Measurements from ENCODE around the gene RPS6KA4.

Gene RPS6KA4

DNA sequence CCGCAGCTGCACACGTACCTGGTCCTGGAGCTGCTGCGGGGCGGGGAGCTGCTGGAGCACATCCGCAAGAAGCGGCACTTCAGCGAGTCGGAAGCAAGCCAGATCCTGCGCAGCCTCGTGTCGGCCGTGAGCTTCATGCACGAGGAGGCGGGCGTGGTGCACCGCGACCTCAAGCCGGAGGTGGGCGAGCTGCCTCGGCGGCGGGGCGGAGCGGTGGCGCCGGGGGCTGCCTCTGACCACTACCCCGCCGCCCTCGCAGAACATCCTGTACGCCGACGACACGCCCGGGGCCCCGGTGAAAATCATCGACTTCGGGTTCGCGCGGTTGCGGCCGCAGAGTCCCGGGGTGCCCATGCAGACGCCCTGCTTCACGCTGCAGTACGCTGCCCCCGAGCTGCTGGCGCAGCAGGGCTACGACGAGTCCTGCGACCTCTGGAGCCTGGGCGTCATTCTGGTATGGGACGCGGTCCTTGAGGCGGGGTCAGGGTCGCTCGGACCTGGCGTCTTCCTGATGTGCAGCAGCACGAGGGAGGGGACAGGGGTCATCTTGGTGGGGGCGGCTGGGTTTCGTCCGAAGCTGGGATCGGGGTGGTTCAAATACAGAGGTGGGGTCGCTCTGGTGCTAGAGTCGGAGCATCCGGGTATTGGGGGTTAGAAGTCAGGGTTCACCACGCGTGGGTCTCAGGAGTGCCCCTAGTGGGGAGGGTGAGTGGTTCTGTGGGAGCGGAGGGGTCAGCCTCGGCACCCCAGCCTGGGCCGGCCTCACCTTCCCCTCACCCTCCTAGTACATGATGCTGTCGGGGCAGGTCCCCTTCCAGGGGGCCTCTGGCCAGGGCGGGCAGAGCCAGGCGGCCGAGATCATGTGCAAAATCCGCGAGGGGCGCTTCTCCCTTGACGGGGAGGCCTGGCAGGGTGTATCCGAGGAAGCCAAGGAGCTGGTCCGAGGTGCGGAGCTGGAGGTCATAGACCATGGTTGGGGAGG, 10.8 kb downstream of the RPS6KA4 start:
- DNase-seq = no peak

DNA sequence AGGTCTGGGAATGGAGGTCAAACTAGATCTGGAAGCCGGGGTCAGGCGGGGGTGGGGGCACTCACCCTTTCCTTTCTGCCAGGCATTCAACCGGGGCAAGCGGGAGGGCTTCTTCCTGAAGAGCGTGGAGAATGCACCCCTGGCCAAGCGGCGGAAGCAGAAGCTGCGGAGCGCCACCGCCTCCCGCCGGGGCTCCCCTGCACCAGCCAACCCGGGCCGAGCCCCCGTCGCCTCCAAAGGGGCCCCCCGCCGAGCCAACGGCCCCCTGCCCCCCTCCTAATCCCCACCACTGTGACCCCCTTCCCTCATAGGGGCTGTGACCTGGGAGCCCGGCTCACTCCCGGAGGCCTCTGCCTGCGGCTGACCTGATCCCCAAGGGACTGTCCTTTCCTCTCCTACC, 12.2 kb downstream of the RPS6KA4 start:
- DNase-seq = no peak

DNA sequence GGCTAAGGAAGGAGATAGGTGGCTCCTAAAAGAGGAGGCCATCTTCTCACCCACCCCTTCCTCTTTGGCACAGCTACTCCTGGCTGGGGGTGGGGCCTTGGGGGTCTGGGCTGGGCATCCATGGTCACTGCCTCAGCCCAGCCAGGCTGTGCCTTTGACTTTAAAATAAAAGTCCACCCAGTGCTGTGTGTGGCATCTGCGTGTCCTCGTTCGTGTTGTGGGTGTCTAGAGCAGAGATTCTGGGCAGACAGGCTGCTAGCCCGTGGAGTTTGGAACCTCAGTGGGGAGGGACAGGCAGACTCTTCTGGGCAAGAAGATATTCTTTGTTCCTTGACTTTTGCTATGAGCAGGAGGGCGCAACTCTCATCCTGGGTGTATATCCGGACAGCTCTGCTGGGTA, 13.1 kb downstream of the RPS6KA4 start:
- DNase-seq = no peak

DNA sequence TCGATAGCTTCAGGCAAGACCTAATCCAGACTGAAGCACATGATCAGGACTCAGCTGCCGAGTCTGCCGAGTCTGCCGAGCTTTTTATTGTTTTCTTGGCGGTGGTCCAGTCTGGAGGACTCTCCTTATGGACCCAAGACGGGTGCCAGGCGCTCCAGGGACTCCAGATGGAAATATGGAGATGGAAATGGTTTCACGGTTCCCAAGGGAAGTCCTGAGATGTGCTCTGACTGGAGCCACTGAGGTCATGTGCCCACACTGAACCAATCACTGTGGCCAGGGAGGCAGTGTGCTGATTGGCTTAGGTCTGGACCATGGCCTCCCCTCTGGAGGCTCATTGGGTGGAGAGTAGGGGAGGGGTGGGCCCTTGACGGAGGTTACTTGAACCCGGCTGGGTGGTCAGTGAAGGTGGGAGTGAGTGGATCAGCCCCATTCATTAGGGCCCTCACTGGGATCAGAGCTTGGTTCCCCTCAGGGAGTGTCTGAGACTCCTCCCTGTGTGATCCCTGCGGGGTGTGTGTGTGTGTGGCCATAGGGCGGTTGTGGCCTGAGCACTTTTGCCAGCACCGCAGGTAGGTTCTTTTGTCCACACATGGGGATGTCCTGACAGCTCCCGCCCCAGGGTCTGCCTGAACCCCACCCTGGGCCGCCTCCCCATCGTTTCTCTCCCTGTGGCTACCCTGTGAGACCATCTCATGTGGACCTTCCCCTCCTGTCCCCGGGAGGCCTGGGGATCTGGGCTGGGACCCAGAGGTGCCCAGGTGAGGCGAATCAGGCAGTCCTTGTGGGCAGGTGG, 14.0 kb downstream of the RPS6KA4 start:
- no peak for DNase-seq

DNA sequence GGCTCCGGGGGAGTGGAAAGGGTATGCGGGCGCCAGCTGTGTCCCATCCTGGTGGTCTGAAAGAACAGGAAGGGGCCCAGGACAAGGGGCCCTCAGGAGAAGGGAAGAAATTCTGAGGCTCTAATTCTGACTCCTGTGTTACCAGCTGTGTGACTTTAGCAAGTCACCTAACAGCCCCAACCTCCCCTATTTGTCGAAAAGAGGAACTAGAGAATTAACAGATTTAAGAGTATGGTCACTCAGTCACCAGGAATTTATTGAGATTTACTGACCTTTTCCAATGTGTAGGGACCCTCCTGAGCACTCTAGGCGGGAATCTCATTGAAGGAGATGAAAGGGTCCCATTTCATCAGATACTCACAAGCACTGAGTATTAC, 14.6 kb downstream of the RPS6KA4 start:
- no peak for DNase-seq

DNA sequence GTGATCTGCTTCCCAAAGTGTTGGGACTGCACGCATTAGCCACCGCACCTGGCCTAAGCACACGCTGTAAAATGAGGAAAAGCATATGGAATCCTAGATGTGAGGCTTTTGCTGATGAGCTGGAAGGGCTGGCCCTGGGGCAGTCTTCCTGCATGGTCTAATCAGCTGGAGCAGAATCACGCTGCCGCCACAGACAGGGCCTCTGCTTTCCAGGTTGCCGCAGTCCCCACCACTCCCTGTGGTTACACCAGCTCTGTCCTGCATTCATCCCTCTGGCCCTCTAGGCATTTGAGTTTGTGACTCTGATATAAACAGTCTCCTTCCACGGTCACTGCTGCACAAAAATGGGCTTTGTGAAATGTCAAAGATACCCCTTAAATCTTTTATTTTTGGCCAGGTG, 17.1 kb downstream of the RPS6KA4 start:
- DNase-seq = no peak

DNA sequence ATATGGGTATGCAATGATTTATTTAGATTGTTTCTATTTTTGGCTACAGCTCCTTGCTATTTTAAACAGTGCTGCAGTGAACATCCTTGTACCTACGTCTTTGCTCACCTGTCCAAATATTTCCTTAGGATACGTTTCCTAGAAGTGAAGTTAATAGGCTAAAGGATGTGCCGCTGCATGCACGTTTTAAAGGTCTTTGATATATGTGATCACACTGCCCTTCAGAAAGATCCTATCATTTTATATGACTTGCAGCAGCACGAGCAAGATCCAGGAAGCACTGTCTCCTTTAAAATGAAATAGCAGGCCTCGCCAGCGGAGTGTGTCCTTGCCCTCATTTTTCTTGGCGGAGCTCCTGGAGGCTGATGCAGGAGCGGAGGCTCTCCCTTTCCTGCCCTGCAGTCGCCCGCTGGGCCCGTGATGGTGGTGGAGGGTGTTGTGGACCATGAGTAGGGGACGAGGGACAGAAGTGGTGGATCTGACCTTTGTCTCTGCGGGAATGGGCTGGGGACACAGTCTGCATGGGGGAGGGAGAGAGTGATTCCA, 19.4 kb downstream of the RPS6KA4 start:
- no peak for DNase-seq

DNA sequence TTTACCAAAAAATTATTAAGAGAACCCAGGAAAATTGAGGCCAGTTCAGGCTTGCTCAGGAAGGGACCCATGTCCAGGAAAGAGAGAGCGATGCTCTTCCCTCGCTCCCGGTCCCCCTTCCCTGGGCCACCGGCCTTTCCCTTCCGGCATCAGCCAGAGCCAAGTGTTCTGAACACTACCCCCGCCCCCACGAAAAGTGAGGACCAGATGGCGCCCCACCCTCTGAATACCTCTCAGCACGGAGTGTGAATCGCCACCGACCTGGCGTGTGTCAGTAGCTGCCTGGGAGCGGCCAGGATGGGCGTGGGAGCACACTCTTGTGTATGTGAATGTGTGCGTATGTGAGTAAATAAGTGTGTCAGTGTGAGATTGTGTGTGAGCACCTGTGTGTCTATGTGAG, 20.2 kb downstream of the RPS6KA4 start:
- no peak for DNase-seq

DNA sequence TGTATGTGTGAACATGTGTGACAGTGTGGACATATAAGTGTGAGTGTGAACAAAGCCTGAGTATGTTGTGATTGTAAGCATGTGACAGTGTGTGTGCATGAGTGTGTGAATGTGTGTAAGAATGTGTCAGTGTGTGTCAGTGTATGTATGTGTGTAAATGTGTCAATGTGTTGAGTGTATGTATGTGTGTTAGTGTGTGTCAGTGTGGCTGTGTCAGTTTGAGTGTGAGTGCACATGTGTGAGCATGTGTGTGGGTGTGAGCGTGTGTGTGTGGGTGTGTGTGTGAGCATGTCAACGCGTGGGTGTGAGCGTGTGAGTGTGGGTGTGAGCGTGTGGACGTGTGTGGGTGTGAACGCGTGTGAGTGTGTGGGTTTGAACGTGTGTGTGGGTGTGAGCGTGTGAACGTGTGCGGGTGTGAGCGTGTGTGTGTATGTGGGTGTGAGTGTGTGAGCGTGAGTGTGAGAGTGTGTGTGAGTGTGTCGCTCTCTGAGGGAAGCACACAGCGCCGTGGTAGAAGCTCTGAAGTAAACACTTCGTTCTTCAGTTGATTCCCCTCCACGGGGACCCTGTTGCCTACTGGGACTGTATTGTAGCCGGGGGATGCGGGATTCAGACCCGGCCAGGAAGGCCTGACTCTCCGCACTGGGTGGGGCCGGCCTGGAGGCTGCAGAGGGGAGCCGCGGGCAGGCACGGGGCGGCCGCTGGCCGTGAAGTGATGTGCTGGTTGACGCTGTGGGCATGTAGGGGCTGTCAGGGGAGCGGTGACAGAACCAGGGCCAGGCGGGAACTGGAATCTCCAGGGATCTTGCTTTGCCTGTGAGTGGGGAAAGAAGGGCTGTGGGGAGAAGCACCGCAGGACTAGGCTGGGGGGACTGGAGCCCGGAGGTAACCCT, 21.1 kb downstream of the RPS6KA4 start:
- DNase-seq = no peak

DNA sequence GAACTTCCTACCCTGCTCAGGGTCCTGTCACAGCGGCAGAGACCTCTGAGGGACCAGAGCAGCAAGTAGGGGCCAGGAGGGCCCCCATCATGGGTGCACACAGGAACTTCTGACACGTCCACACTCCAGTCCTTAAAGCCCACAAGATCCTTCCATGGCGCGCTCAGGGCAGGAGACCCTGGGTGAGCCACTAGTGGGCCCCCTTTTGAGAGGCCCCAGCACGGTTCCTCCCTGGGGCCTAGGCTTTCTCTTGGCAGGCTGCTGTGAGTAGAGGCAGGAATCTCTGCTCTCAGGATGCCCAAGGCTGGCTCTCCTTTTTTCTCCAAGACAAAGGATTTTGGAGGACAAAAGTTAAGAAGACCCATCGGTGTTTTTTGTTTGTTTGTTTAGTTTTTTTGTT, 22.4 kb downstream of the RPS6KA4 start:
- no peak for DNase-seq

DNA sequence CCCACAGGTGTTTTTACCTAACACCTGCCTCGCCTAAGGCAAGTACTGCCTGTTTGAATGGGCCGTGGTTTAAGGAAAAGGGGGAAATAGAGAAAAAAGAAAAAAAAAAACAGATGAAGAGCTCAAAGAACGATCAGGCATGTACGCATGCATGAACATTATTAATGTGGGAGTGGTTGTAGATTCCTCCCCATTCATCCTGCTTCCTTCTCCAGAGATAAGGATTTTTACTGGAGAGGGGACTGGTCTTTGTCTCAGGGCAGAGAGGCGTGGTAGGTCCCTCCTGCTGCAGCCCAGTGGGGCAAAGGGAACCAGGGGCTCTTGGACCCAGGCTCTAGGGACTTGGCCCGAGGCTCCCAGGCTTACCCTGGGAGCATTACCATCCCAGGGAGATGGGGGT, 23.1 kb downstream of the RPS6KA4 start:
- no peak for DNase-seq

DNA sequence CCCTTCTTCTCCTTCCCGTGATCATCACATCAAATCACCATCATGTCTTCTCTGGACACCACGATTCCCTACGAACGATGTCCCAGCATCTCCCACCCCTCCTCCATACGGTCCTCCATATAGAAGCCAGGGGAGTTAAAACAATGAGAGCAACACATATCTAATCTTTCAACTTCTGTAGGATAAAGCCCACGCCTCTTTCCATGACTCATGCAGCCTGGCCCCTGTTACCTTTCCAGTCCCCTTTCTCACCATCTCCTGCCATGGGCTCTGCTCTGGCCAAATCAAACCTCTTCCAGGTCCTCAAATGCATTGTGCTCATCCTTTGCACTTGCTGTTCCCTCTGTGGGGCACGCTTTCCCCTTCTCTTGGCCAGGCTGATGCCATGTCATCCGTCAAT, 23.6 kb downstream of the RPS6KA4 start:
- DNase-seq = no peak

DNA sequence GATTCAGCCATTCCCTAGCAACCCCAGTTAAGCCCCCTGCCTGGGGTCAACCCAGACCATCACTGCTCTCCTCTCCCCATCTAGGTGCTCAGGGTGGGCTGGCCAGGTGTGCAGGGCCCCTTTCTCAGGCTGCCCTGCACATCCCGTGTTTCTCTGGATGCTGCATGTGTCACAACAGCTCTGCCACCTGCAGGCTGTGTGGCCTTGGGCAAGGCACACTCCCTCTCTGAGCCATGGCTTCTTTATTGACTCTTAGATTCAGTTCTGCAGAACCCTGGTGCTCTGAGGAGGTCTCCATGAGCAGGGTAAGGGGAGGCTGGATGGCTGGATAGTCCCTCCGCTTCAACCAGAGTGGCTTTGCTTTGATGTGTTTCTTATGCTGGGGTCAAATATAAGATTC, 24.6 kb downstream of the RPS6KA4 start:
- no peak for DNase-seq

DNA sequence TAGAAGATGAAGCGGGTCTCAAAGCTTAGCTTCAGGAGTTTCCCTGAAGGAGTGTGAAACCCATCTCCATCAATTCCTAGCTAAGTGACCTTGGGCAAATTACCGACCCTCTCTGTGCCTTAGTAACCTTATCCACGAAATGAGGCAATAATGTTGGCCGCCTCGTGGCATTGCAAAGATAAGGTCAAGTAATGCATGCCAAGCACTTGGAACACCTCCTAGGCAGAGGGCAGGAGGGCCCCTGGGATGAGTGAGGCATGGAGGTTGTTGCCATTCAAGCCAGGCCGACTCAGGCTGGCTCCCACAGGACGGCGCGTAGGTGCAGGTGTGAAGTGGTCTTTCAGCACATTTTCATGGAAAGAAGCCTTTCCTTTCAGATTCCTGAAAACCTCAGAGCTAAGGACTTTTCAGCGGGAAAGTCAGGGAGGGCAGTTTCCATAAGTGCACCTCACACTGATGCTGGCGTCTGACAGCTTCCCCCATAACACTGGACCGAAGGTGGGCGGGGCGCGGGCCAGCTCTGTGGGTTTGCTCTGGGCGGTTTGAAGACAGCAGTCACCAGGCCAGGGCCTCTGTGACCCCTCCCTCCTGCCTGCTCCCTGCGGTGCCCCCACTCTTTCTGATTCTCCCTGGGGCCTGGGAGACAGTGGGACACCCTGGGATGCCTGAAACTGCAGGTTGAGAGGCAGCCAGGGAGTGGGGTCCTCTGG, 25.2 kb downstream of the RPS6KA4 start:
- DNase-seq = no peak

DNA sequence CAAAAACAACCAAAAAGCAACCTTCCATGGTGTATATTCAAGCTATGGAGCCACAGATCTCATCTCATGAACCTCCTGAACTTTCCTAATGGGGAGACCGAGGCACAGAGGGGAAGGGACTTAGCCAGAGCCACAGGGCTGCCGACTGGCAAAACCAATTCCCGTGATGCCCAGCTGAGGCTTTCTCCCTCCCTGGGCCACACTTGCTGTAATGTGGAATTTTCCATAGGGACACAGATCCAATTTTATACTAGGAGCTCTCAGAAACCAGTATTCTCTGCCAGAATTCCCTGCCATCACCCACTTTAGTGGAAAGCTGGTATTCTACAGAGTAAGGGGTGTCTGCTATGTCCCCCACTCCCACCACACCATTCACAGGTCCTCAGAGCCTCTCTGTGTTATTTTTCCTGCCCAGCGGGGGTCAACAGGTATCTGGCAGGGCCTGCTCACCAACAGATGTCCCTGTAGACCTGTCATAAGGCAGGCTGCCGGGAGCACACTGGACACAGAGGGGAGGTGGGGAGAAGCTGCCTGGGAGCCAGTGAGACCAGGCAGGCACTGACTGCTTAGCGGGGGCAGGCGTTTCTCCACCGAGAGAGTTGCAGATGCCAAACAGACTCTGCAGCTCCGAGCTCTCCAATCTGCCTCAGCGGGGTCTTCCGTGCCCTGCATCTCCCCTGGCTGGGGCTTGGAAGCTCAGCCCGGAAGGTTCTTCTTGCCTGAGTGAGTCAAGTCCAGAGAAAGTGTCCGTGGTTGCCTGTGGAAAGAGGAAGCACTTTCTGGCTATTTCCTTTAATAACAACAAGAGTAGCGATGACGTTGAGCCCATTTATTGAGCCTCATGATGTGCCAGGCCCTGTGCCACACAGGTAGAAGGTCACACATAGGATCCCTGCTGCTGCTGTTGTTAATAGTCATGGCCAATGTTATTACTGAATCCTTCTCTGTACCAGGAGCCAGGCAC, 26.3 kb downstream of the RPS6KA4 start:
- no peak for DNase-seq

DNA sequence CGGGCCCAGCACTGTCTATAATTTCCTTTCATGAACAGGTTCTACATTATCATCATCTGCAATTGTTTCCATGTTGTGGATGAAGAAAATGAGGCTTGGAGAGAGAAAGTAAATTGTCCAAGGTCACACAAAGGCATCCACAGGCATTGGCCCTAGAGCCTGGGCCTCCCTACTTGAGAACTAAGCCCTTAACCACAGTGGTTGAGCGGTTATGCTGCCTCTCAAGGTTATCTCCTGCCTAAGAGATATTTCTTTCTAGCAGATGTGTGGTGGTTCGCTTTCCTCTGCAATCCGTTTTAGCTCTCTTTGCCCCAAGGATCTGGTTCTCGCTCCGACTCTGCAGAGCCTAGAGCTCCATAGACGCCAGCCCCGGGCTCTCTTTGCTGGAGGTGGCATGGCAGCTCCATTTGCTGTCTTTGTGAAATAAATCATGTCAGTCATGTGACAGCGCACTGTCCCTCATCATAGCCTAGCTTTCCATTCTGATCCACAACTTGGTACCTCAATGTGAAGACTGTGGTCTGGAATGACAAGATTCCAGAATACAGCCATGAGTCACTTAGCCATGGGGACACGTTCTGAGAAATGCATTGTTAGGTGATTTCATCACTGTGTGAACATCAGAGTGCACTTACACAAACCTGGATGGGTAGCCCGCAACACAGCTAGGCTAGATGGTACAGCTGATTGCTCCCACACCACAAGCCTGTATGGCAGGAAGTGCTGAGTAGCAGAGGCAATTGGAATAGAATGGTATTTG, 27.2 kb downstream of the RPS6KA4 start:
- DNase-seq = no peak

DNA sequence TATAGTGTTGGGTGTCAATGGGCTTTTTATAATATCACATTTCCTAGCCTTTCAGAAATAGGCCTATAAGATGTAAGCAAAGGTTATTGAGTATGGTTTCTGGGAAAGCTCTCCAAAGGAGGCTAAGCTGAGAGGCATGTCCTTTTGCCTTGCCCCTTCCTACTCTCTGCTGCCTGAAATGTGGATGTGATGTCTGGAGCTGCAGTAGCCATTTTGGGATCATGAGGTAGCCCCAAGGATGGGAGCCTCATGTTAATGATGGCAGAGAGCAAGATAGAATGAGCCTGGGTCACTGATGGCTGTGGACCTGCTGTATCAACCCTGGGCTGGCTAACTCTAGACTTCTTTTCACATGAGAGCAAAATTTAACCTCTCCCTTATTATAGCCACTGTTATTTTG, 29.0 kb downstream of the RPS6KA4 start:
- no peak for DNase-seq

DNA sequence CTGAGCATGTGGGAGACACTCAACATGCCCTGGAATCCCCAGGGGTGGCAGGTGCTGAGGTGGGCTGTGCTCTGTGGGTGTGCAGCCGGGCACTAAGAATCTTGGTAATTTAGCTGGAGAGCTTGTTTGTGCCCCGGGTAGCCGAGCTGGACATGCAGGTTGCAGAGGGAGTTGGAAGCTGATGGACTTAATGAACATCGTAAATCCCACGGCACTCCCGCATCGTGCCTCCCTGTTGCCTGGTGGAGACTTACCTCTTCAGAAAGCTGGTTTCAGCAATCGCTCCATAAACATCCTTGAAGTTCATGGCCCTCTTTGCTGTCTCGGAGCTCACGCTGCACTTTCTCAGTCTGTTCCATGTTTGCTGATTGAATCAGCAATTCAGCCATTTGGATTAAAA, 29.9 kb downstream of the RPS6KA4 start:
- DNase-seq = no peak

DNA sequence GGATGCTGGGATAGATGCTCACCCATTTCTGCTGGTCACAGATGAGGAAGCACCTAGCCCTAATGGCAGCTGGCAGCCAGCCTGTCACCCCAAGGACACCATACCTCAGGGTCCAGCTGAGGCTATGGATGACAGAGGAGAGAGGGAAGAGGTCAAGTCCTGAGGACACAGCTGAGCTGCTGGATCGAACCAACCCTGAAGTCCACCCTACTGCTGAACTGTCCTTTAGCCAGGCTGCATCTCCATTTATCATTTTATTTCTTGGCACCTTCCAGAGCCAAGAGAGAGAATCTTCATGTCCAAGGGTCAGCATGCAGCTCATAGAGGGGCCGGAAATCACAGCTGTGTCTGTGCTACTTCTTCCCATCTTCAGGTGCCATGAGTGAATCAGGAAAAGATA, 30.9 kb downstream of the RPS6KA4 start:
- no peak for DNase-seq

DNA sequence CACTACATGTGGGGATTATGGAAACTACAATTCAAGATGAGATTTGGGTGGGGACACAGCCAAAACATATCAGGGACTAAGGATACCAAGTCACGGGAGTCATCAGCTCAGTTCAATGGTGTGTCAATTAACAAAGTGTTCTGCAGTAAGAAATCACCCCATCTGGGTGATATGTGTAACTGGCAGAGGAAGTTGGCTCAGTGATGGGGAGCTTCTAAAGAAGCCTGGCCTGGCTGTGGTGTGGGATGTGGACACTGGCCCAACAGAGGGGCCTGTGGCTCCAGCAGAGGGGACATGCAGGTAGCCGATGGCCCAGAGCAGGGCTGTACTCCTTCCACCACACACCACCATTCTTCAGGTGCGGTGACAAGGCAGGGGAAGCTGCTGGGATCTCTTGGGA, 31.6 kb downstream of the RPS6KA4 start:
- DNase-seq = no peak
